Activated effector memory CD4-positive, alpha-beta T cell treated with anti-CD3 and anti-CD28 coated beads, Interleukin-2, amount 50 U/mL, for 16 hours (primary cell): ENCODE results near the gene ULK4.
"Not testable (repeated sequence)": the region's sequence is repeated elsewhere in the genome, so short reads cannot be mapped to it uniquely, and the experiment has no call there.

ENCODE experiments used
- DNase-seq: peaks from one replicate; pipeline ENCODE4 v3.0.0-alpha.2; 2020

The ULK4 gene

DNA sequence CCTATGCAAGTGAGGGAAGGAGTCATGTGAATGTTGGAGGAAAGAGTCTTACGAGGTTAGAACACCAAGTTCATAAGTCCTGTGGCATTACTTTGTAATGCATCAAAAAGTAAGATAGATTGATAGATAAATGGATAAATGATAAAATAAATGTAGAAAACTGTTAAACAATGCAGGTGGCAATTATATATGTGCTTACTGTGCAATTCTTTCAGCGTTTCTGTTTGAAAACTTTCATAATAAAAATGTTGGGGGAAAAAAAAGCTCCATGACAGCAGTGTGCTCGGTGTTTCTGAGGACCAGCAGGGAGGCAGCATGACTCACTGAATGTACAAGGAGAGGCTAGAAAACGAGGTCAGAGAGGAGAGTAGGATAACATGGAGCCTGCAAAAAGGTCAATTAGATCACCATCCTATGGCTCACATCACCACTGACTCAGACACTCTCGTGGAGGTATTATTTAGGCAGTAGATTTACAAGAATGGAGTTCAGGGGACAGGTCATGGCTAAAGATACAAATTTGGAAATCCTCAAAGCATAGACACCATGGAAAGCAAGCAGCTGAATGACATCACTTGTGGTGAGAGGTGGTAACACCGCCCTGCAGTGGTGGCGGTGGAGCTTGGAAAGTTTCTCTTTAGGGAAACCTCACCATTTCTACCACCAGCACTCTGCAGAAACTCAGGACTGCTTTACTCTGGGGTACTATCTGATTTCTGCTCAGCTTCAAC is 542.8 kb downstream of the ULK4 start:
- no peak for DNase-seq

DNA sequence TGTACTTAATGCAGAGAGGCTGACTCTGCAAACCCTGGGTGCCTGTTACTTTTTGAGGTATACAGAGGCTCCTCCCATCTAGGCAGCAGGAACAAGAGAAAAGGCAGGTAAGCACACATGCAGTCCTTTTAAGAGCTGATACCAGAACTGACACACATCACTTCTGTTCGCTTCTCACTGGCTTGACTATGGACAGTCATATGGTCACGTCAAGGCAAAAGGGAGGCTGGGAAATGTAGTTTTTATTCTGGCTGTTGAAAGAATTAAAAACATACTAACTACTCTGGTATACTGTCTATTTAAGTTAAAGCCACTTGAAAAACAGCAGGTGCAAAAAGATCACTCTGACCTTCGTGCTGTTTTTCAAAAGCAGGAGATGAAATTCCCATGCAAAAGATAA is 544.3 kb downstream of the ULK4 start:
- DNase-seq: no peak

DNA sequence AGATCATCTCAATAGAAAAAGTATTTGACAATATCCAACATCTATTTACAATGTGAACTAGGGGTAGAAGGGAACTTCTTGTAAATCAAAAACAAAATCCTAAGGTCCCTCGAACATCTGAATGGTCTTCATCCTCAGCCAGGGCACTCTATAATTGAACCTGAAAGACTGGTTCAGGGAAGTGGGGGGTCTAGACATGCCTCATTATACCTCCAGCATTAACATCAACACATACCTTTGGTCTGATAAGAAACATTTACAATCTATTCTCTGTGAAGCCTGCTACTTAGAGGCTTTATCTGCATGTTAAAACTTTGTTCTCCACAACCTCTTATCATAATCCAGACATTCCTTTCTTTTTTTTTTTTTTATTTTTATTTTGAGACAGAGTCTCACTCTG is 550.8 kb downstream of the ULK4 start:
- no peak for DNase-seq

DNA sequence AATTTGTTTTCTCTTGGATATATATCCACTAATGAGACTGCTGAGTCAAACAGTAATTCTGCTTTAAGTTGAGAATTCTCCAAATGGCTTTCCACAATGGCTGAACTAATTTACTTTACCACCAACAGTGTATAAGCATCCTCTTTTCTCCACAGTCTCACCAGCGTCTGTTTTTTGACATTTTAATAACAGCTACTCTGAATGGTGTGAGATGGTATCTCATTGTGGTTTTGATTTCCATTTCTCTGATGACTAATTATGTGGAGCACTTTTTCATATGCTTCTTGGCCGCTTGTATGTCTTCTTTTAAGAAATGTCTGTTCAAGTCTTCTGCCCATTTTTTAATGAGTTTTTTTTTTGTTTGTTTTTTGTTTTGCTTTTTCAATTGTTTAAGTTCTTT is 556.4 kb downstream of the ULK4 start:
- DNase-seq: no peak

DNA sequence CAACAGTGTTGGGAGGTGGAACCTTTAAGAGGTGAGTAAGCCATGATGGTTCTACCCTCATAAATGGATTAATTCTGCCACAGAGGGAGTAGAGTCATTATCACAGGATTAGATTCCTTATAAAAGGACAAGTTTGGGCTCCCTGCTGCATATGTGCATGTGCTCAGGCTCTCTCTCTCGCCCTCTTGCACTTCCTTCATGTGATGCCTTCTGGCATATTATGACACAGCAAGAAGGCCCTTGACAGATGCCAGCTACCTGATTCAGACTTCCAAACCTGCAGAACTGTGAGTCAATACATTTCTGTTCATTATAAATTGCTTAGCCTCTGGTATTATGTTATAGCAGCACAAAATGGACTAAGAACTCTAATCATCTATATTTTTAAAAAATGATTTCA is 557.3 kb downstream of the ULK4 start:
- DNase-seq: no peak

DNA sequence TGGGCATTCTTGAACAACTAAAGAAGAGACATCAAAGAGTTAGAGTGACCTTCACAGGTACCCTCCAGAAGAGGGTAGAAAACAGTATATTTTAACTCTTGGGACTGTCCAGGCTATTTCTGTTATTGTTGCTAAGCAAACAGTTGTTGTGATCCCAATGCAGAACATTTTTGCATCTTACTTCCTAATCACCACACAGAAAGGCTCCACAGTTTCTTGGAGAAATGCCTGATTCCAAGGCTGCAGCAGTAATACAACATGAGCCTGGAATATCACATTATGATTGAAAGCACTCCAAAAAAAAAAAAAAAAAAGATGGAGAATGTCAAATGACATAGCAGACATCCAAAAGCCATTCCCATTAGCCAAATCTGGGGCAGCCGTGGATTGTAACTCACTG is 567.0 kb downstream of the ULK4 start:
- DNase-seq: no peak

DNA sequence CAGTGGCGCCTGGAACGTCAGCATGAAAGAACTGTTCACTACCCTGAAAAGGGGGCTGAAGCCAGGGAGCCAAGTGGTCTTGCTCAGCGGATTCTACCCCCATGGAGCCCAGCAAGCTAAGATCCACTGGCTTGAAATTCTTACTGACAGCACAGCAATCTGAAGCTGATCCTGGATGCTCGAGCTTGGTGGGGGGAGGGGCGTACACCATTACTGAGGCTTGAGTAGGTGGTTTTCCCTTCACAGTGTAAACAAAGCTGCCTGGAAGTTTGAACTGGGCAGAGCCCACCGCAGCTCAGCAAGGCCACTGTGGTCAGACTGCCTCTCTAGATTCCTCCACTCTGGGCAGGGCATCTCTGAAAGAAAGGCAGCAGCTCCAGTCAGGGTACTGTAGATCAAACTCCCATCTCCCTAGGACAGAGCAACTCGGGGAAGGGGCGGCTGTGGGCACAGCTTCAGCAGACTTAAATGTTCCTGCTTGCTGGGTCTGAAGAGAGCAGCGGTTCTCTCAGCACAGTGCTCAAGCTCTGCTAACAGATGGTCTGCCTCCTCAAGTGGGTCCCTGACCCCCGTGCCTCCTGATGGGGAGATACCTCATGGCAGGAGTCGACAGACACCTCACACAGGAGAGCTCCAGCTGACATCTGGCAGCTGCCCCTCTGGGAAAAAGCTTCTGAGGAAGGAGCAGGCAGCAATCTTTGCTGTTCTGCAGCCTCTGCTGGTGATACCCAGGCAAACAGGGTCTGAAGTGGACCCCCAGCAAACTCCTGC is 591.0 kb downstream of the ULK4 start:
- not testable (repeated sequence) for DNase-seq

DNA sequence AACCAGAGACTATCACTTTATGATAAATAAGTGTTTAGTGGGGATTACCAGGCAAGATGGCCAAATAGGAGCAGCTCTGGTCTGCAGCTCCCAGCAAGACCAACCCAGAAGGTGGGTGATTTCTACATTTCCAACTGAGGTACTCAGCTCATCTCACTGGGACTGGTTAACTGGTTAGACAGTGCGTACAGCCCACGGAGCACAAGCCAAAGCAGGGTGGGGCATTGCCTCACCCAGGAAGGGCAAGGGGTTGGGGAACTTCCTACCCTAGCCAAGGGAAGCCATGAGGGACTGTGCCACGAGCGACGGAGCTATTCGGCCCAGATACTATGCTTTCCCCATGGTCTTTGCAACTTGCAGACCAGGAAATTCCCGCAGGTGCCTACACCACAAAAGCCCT is 591.6 kb downstream of the ULK4 start:
- DNase-seq: no peak

DNA sequence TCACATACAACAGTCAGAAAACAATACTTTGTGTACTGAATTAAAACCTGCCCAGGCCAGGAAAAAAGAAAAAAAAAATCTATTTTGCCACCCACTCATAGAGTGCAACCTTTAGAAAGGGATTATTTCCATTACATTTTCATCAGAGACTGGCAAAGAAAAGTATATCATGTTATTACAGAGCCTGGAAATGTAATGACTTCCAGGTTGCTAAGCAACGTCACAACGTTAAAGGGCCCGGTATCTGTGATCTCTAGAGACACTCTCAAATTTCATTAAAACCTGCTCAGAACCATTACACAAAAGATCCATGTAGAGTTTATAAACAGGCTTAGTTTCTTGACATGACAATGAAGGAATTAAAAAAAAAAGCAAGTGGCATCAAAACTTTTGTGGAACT is 592.1 kb downstream of the ULK4 start:
- no peak for DNase-seq

DNA sequence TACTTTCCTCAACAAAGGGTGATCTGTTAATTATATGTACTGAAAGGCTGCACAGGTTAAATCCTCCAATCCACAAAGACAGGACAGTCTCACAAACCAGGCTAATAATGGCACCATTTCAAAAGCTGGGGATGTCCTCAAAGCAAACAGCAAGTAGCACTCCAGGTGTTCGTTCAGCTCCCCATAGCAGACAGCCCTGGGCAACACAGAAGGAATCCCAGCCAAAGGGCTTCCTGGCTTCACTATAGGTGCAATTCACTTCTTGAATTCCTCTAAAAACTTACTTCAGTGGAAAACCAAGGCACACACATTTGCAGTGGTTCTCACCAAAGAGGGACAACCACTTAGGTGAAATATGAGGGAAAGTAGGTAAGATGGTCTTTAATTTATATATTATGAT is 595.9 kb downstream of the ULK4 start:
- DNase-seq: no peak

DNA sequence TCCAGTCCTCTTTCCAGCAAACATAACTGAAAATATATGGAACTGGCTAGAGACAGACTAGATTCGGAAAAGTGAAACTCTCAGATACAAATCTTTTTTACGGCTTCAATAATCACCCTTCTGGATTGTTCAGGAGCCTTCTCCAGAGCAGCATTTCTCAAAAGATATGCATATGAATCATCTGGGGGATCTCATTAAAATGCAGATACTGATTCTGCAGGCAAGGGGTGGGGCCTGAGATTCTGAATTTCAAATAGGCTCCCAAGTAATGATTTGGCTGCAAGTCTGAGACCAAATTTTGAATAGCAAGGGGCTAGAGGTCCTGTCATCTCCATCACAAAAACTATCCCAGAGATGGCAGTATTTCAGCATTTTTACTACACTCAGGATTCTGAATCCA is 597.2 kb downstream of the ULK4 start:
- no peak for DNase-seq

DNA sequence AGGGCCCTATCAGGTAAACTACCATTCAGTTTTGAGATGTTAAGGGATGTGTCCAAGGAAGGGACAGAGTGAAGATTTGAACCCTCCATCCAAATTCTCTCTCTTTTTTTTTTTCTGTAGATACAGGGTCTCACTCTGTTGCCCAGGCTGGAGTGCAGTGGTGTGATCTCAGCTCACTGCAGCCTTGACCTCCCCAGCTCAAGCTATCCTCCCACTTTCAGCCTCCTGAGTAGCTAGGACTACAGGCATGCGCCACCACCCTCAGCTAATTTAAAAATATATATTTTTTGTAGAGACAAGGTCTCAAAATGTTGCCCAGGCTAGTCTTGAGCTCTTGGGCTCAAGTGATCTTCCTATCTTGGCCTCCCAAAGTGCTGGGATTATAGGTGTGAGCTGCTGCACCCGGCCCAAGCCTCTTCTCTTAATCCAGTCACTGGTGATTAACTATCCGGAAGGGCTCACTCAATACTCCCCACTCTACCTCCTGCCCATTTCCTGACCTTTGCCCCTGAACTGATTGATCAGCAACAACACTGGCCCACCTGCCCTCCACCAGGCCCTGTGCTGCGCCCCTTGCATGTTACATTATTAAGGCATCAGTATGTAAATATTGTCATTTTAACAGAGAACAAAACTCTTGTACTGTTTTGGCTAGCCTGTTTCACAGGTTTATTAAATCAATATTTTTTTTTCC is 597.9 kb downstream of the ULK4 start:
- DNase-seq: no peak

DNA sequence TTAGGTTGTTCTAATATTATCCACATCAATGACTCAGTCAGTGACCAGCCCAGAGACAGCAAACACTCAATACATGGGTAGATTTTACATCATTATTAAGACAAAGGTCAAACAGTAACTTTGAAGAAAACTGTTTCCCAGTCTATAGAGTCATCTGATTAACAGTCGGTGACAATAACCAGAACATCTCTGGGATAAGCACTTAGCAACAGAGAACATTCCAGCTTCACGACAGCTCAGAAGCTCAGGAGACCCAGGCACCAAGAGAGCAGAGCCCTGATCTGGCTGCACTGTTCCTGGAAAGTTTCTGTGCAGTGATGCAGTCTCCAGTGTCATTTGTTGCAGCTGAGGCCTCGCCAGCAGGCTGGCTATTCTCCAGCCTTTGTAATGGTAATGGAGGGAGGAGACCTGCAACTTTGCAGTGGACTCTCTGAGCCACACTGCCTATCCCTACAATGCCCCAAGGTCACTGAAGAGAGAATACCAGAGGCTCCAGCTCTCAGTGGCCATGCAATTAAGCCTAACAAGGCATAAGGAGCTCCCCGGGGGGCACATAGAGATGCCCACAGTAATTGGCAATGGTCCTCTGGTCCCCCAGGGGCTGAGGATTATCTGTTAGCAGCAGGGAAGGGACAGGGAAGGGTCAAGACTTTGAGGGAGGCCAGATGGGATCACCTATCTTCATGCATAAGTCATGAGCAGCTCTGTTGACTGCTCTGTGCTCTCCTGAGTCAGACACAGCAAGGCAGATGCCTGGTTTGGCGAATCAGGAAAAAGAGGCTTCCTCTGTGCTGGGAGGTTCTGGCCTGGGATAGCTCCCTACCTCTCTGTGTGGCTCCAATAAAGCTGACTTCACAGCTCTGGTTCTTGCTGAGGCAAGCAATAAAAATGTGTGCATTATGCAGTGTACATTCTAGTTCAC is 599.0 kb downstream of the ULK4 start:
- no peak for DNase-seq

DNA sequence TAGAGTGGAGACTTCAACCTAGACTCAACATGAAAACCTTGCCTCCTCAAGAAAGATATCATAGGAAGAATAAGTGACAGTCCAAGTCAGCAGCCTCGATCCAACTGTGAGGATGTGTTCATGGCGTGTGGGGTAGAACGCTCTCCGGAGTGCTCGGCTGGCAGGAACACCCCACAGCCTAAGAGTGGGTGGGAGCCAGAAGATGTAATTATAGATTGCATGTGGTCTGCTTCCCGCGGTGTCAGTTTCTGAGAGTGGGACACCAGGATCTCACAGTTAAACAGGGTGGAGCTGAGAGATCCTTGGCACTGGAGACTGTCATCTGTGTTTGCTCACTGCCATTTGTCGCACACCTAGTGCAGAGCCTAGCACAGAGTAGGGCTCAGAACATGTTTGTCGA is 604.6 kb downstream of the ULK4 start:
- DNase-seq: no peak

DNA sequence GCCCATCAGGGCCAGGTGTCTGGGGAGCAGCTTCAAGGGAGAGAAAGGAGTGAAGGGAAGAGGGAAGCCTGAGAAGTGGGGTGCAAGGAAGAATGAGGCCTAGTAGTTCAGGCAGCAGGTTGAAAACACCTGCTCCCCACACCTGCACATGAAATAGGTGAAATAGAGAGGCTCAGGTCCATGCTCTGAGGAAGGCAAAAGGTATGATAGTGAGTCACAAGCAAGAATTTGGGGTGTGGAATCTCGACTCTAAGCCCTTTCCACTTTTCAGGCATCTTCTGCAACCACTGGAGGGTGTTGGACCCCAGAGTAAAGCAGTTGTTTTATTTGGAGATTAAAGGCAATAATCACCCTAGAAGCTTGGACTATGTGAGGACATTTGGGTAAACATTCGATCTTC is 605.1 kb downstream of the ULK4 start:
- DNase-seq: no peak

DNA sequence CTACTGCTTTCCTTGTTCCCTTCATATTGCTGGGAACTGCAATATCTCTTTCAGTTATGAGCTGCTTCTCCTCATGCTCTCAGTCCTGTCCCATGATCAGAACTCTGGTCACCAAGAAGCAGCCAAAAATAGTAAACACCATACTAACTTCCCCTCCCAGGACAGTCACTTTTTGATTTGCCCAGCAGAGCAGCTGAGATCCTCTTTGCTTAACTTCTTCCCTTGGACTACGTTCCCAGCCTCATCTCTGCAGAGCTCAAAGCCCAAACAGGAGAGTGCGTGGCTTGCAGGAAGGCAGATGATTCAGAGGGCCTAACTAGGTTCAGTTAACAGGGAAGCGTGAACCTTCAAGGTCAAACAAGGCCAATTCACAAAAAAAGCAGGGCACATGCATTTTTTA is 609.4 kb downstream of the ULK4 start:
- no peak for DNase-seq

DNA sequence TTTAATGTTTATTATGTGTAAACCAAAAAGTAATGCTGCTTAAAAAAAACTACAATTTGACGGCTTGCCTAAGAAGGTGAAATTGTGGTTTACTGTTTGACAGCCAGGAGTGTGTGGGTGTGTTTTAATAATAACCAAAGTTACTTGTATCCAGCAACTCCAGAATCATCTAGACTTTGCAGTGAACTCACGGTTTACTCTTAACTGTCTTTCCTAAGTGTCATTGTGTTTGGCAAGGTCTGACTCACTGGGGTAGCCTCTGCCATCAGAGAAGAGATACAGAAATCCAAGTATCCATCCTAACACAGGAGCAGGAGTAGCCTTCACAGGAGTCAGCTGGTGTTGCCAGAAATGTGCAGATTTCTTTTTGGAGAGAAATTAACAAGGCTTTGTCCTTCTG is 611.5 kb downstream of the ULK4 start:
- DNase-seq: no peak

DNA sequence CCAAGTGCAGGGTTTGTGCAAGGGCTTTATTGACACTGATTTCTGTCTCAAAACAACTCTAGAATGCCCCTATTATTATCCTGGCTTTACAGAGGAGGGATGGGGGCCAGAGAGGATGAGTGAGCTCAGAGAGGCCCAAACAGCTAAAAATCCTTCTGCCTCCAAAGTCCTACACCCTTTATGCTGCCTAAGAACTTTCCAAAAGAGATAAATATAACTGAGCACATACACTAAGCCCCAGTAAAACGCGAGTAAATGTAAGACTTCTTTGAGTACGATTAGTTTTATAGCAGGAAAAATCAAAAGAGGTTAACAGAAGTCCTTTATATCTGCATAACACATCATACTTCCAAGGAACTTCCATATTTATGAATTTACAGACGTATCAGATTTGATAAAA is 613.5 kb downstream of the ULK4 start:
- no peak for DNase-seq

DNA sequence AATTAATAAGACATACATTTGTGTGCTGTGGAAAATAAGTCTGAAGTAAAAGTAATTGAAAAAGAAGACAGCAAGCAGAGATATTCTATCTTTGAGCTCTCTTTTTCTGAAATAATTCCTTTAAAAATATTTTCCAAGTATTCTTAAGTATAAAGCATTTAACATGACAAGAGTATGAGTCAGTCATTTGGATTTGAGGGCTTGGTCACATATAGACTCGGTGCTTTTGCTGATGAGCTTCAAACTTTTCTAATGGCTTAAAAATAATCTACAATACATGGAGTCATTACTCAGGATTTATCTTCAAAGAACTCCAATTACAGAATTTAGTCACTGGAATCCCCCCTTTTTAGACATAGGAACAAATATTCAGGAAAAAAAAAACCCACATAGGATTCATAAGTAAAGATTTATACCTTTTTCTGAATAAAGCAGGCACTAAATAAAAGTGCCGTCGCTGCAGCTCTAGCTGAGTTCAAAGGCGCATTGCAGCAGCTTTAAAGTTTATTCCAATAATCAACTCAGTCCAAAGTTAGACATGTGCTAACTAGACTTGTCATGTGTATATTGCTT is 615.1 kb downstream of the ULK4 start:
- DNase-seq: no peak

DNA sequence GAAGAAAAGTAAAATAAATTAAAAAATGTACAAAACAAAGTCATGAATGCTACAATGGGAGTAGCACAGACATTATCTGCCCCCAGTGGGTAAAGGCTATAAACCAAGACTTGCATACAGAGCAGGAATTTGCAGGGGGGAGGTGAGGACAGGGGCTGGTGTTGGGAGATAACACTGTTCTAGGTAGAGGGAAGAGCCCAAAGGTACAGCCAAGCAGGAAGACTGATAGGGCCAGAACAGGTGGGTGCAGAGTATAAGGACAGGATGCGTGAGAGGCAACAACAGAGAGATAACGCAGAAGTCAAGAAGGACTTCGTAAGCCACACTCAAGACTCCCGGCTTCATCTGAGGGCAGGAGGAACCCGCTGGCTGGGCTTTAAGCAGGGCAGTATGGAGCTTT is 616.1 kb downstream of the ULK4 start:
- no peak for DNase-seq

DNA sequence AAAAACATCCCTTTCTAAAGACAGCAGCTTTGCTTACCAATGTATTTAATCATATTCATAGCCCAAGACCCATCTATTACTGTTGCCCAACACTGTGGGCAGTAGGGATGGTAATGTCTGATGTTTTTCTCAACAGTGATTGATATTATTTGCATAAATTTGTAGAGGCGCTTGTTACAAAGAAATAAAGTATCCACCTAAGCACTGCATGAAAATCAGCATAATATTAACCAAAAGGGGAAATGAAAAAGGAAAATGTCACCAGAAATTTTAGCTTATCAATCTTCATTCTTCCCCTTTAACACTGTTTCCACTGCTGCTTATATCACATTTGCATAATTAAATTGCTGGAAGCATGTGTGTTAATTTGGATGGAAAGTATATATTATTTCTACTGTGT is 622.1 kb downstream of the ULK4 start:
- no peak for DNase-seq

DNA sequence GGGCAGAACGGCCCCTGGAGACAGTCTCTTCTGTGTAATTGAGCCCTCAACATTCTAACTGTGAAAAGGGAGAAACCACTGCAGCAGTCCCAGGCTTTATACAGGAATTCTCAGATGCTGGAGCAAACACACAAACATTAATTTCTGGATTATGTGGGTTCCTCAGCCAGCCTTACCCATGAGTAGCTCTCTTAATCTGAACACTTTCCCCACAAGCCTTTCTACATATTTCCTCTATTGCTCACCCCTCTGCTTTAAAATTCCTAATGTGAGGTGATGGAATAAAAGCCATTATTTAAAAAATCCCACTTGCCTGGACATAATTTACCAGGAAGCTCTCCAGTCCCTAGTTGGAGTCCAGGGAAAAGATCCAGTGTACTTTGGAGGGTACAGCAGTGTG is 623.6 kb downstream of the ULK4 start:
- no peak for DNase-seq

DNA sequence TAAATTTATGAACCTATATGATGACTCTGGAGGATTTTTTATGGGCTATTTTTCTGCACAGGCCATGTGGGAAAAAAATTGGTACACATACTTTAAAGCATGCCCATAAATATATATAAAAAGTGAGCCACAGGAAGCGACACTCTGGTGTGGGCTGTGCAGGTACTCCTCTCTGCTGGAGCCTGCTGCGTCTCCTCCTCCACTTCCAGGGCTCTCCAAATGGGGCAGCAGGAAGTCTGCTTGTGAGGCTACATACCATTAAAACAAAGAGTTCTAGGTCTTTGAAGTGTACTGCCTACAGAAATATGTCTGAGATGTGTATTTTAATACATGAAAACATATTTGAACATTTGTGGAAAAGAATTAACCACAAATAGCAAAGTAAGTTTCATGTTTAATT is 627.5 kb downstream of the ULK4 start:
- DNase-seq: no peak
